ENCODE results near the gene FHIT. TPM values are rescaled to one million over a fixed set of nuclear protein-coding genes. Genes with fewer than 3 reads are reported as not detected.

The FHIT gene
- total and polyA plus RNA-seq, 10 of the 15 experiments (the other 5 are each of a cell fraction or from before 2014, with no cell fraction given), result 4.2 to 14.9 (median 9.4) TPM

GRCh38 chr3:60391292-60391691 lies 860.0 kb downstream of the FHIT start:
- WGBS (ENCODE audit: insufficient coverage, insufficient replicate concordance, low lambda C conversion rate, missing lambda C conversion rate), result 0% methylated on average over 1 of the region's 1 CpG
- no peaks in the 10 kb centered on the region for H3K79me2 ChIP-seq (ENCODE audit: control insufficient read depth, insufficient read depth, low read length)
- no peaks in the 10 kb centered on the region for H3K9me3 ChIP-seq (replicated peaks; ENCODE audit: control insufficient read depth, insufficient read depth, low read length)
- H3K27me3 ChIP-seq (replicated peaks in 1 of 2; ENCODE audit: control insufficient read depth in 2 of 2, insufficient read depth in 2 of 2, low read length in 1 of 2), result no peaks in the 10 kb centered on the region
- H3K9ac ChIP-seq (ENCODE audit: control insufficient read depth, insufficient read depth, low read length), result no peak overlapping the region
- no peak overlapping the region for H2AFZ ChIP-seq (ENCODE audit: control insufficient read depth, low read depth, low read length)
- ATAC-seq (no peak), DNase-seq (ENCODE audit: low read depth, low spot score) (no peak), FAIRE-seq (no peak)
- H3K36me3 ChIP-seq (ENCODE audit: control insufficient read depth in 2 of 2, insufficient read depth in 2 of 2, low read length in 1 of 2), result no peaks in the 10 kb centered on the region
- ChIA-PET CTCF (no interaction called here), POLR2A (no interaction called here), SMC1A (ENCODE audit: uncharacterized antibody, unreplicated experiment) (interaction anchor here (1.3 kb wide), 1 partner anchor 24 kb away, joined by 3 read pairs; no protein-coding TSS in a partner anchor), RAD21 (ENCODE audit: unreplicated experiment) (no interaction called here)
- intact Hi-C loops (cut with micrococcal nuclease; ENCODE audit: unreplicated experiment) (no loop called here), in situ Hi-C loops (cut with MboI) (no loop called here)
- TF ChIP-seq ATF7 (IDR thresholded peaks at IDR 0.05; ENCODE audit: low read depth), result no peak
- no peak for TF ChIP-seq PML (IDR thresholded peaks at IDR 0.05; ENCODE audit: low read length)
- no peak for TF ChIP-seq BCL3 (IDR thresholded peaks at IDR 0.05; ENCODE audit: borderline replicate concordance, insufficient read depth, low read depth, low read length, poor library complexity, severe bottlenecking)
- no peak for TF ChIP-seq STAT1 (conservative IDR thresholded peaks at IDR 0.05)
- H3K4me3 ChIP-seq, result no peak overlapping the region
- H4K20me1 ChIP-seq (ENCODE audit: control insufficient read depth, insufficient read depth), result no peaks in the 10 kb centered on the region
- BruUV-seq (replicated peaks), result no TSS peak
- H3K4me2 ChIP-seq (ENCODE audit: control insufficient read depth, insufficient read depth), result no peak overlapping the region
- H3K4me1 ChIP-seq (ENCODE audit: control insufficient read depth, insufficient read depth, low read length), result no peaks in the 10 kb centered on the region
- no peak overlapping the region for H3K27ac ChIP-seq (ENCODE audit: control insufficient read depth, insufficient read depth)

- ChIA-PET POLR2A (interaction anchor here (0.6 kb wide), 1 partner anchor 17 kb away, joined by 3 read pairs; no protein-coding TSS in a partner anchor), SMC1A (ENCODE audit: uncharacterized antibody, unreplicated experiment) (no interaction called here), CTCF (no interaction called here), RAD21 (ENCODE audit: unreplicated experiment) (no interaction called here)
- Histone ChIP-seq H3K9me3 (replicated peaks; ENCODE audit: control insufficient read depth, insufficient read depth, low read length) (no peaks in the 10 kb centered on the region), H3K4me3 (no peak overlapping the region), H3K9ac (ENCODE audit: control insufficient read depth, insufficient read depth, low read length) (no peak overlapping the region), H3K79me2 (ENCODE audit: control insufficient read depth, insufficient read depth, low read length) (no peaks in the 10 kb centered on the region), H3K27me3 (replicated peaks in 1 of 2; ENCODE audit: control insufficient read depth in 2 of 2, insufficient read depth in 2 of 2, low read length in 1 of 2) (no peaks in the 10 kb centered on the region), H4K20me1 (ENCODE audit: control insufficient read depth, insufficient read depth) (no peaks in the 10 kb centered on the region), H3K4me2 (ENCODE audit: control insufficient read depth, insufficient read depth) (no peak overlapping the region), H2AFZ (ENCODE audit: control insufficient read depth, low read depth, low read length) (no peak overlapping the region), H3K27ac (ENCODE audit: control insufficient read depth, insufficient read depth) (no peak overlapping the region), H3K36me3 (ENCODE audit: control insufficient read depth in 2 of 2, insufficient read depth in 2 of 2, low read length in 1 of 2) (no peaks in the 10 kb centered on the region), H3K4me1 (ENCODE audit: control insufficient read depth, insufficient read depth, low read length) (no peaks in the 10 kb centered on the region)
- DNase-seq (ENCODE audit: low read depth, low spot score), result no peak
- TF ChIP-seq POU2F2 (IDR thresholded peaks at IDR 0.05; ENCODE audit: borderline replicate concordance, low read depth, low read length) (no peak), RFX5 (IDR thresholded peaks at IDR 0.05; ENCODE audit: low read depth, low read length) (no peak), MTA2 (IDR thresholded peaks at IDR 0.05; ENCODE audit: low read depth) (no peak), RCOR1 (conservative IDR thresholded peaks at IDR 0.05; ENCODE audit: low read depth, low read length) (no peak), BHLHE40 (IDR thresholded peaks at IDR 0.05; ENCODE audit: borderline replicate concordance in 1 of 2, low read depth in 2 of 2, low read length in 1 of 2) (no peak)
- no peak for ATAC-seq
- BruUV-seq (replicated peaks), result no TSS peak
- 0% methylated on average over 2 of the region's 2 CpGs for WGBS (ENCODE audit: insufficient coverage, insufficient replicate concordance, low lambda C conversion rate, missing lambda C conversion rate)
- intact Hi-C loops (cut with micrococcal nuclease; ENCODE audit: unreplicated experiment), result no loop called here
- in situ Hi-C loops (cut with MboI), result no loop called here
- FAIRE-seq, result no peak
These were observed 862.5 kb downstream of the FHIT start for GRCh38 chr3:60388731-60389130.
